ENCODE measurements around the gene POU2F2.

POU2F2 gene

DNA sequence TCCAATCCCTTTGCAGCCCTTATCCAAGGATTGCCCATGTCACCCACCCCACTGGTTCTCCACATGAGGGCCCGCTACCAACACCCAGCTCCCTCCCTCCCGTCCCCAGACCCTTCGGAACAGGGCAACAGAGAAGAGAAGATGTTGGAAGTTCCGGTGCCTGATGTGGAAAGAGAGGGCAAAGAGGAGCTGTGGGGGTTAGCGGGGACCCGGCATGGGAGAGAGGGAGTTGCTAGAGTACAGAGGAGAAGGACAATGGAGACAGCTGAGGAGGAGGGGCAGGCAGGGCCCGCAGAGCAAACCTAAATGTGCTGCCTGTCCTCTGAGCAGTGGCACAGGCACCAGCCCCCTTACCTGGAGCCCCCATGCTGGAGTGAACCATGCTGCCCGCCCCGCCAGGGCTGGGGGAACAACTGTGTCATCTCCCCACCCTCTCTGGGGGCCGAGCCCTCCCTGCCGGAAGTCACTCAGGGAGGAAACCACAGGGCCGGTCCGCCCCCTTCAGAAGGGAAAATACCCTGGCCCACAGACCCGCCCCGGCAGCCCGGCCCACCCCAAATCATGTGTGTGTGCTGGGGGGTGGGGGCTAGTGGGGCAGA lies at the start of gene POU2F2:
Gene POU2F2 (minus strand): TSS at position 417 of the 599 bp plus-strand sequence. CDS start 35 bp downstream, at position 382.
- peak; percentile 34 for DNase-seq

DNA sequence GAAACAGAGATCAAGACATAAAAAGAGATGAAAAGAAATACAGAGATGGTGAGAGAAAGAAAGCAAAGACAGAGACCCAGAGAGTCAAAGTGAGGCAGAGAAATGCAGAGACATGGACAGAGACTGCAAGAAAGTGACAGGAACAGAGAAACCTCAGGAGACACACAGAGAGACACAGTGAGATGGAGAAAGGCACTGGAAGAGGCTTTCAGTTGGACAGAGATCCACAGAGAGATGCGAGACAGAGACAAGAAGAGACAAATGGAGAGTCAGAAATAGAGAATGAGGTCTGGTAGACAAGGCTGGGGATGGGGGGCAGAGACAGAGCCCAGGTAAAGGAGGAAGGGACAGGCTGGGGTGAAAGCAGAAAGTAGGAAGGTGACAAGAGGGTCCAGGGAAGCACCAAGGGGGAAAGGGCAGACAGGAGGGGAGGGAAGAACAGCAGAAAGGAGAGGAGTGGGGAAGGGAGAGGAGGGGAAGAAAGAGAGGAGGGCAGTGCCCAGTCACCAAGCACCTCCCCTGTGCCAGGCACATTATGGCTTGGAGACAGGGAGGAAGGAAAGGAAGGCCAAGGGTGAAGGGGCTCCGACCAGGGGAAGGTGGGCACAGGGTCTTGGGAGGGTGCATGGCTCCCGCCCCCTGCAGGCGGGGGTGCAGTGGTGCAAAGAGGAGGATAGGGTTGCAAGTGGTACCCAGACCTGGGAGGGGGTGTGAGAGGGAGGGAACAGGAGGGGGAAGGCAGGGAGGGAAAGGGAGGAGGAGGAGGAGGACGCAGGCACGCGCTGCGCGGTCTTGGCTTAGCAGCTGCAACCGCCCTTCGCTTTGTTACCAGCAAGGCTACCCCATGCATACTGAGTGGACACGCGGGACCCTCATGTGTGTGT lies 46.8 kb upstream of the POU2F2 start:
- DNase-seq: no peak

DNA sequence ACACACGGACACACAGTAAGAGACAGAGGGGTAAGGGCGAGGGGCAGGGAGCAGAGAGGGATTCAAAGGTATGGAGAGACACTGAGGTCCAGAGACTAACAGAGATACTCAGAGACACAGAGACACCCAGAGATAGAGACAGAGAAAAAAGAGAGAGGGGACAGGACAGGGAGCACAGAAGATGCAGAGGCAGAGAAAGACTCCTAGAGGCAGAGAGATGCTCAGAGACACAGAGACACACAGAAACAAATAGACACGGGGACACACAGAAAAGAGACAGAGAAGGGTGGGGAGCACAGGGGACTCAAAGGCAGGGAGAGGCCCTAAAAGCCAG lies 45.4 kb upstream of the POU2F2 start:
- DNase-seq: no peak

DNA sequence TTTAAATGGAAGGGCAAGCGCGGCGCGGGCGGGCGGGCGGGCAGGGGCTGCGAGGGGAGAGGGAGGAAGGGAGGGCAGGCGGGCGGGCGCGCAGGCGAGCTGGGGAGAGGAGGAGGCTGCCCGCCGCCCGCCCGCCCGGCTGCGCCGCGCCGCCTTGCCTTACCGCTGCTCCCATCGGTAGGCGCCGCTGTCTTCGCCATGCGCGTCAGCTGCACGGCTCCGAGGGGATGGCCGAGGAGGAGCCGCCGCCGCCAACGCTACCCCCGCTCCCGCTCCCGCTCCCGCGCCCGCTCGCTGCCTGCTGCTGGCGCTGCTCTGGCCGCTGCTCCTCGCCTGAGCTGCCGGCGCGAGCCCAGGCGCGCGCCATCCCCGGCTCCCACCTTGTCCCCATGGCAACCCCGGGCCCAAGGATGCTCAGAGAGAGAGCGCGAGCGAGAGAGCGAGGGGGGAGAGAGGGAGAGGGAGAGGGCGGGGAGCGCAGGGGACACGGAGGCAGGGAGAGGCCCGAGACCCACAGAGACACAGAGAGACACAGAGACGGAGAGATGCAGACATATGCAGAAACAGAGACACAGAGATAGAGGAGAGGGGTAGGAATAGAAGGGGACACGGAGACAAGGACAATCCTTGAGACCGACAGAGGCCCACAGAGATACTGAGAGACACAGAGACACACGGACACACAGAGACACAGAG lies 44.9 kb upstream of the POU2F2 start:
- peak; percentile 79 for DNase-seq

DNA sequence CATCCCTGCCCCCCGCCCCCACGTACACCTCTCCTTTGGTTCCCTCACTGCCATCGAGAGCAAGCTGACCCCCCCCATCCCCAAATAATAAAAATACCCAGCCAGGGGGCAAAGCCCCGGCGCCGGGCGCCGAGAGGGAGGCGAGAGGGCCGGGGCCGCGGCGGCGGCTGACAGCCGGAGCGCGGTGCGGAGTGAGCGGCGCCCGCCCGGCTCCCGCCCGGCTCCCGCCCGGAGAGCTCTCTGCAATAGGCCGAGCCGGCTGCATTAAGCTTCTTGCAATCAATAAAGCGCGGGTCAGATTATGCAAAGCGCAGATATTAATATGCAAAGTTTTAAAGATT lies 44.4 kb upstream of the POU2F2 start:
- no peak for DNase-seq

DNA sequence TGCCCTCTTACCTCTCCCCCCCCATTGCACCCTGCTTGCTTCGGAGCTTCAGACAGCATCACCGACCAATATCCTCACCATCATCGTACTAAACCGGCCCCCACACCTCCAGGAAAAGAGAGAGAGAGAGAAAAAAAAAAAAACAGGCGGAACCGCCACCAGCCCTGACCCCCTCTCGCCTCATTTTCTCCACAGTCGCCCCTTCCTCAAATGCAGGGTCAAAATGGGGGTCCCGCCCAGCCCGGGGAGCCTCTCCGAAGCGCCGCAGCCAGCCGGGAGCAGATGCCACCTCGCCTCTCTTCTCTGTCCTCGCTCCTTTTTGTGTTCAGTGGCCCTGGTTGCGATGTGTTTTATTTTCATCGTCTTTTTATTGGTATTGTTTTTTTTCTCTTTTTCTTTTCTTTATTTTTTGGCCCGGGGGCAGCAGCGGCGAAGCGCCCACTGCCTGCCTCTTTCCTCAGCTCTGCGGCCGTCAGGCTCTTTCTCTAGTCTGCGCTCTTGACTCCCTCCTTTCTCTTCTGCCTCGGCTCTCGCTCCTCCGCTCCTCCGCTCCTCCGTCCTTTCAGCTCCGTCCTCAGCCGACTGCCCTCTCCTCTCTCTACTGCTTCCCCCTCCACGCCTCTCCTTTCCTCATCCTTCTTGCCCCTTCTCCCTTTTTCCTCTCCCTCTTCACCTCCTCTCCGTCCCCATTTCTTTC lies 43.9 kb upstream of the POU2F2 start:
- DNase-seq: peak; percentile 13

DNA sequence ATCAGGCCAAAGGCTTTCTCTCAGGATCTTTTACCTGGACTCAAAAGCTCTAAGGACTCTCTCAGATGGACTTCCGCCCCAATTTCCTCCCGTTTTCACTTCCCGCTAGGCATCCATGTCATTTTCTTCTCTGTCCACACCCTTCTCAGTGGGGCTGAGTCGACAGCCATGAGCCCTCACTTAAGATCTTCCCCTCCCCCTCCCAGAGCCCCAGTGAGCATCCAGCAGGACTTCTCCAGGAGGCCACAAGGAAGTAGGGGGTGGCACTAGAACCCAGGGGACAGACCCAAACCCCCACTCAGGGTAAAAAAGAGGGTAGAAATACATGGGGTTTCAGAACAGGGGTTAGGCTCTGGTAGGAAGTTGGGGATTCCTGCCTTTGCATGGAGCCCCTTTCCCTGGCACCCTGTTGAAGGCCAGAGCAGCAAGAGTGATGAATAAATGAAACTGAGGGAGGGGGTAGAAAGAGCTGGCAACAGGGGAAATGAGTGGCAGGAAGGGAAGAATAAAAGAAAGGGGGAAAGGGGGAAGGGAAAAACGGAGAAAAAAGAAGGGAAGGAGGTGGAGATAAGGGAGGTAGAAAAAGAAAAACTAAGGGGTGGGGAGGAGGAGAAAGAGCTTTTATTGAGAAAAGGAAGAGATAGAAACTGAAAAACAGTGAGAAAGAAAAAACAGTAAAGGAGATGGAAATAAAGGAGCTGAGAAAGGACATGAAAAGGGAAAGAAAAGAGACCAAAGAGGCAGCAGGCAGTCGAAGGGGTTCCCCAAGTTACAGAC lies 42.9 kb upstream of the POU2F2 start:
- DNase-seq: no peak

DNA sequence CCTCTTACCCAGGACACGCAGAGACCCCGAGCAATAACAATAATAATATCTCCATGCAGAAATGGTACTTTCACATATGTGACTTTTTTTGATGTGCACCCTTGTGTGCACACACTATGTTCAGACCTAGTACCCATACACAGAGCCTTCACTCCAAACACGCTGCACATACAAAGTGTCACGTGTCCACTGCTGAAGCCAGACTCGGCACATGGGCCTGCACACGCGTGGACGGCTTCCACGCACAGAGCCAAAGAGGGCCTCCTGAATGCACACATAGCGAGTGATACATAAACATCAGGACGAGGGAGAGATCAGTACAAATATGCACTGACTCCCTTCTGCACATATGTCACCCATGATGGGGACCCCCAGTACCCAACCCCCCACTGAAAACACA lies 41.9 kb upstream of the POU2F2 start:
- DNase-seq: no peak

DNA sequence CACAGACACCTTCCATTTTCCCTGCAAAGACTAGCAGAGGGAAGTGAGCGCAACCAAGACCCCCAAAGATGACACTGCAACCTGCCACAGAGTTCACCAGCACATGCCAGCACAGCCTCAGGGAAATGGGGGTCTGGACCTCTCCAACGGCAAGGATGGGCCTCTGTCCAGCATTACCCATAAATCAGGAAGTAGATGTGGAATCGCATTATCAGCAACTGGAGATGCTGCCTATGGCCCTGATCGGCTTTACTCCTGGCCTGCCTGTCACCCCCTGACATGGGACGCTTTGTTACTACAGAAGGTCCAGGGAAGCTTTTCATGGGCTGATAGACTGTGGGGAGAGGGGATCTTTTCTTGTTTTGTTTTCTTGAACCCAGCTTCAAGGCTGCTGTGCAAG lies 41.4 kb upstream of the POU2F2 start:
- DNase-seq: no peak

DNA sequence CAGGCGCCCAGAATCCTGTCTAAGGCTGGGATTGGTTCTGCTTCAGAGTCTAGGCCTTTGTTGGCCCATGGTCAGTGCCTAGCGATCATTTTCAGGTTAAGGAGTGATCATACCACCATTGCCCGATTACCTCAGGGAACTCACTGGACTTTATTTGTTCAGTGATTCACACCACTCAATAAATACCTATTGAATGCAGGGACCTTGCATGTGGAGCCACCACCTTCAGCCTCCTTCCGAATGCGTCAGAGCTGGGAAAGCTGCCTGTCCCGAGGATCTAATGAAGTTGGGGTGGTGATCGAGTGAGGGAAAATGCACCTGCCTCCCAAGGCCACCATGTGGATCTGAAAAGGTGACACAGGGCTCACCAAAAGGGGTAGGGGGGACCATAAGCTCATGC lies 40.0 kb upstream of the POU2F2 start:
- no peak for DNase-seq

DNA sequence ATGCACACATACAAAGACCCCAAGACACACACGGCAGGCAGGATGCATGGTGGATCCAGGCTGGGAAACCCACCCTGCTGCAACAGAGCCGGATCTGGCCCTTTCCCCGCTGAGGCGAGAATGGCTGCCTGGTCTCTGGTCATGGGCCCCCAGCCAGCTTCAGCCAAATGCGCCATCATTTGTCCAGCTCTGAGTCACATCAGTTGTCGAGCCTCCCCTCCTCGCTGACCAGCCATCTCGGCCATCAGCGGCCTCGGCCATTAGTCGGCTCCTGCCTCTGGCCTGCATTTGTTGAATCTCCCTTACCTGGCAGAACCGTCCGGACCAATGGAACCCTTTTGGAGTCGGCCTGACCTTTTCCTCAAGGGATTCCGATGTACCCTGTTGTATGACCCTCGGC lies 38.5 kb upstream of the POU2F2 start:
- no peak for DNase-seq

DNA sequence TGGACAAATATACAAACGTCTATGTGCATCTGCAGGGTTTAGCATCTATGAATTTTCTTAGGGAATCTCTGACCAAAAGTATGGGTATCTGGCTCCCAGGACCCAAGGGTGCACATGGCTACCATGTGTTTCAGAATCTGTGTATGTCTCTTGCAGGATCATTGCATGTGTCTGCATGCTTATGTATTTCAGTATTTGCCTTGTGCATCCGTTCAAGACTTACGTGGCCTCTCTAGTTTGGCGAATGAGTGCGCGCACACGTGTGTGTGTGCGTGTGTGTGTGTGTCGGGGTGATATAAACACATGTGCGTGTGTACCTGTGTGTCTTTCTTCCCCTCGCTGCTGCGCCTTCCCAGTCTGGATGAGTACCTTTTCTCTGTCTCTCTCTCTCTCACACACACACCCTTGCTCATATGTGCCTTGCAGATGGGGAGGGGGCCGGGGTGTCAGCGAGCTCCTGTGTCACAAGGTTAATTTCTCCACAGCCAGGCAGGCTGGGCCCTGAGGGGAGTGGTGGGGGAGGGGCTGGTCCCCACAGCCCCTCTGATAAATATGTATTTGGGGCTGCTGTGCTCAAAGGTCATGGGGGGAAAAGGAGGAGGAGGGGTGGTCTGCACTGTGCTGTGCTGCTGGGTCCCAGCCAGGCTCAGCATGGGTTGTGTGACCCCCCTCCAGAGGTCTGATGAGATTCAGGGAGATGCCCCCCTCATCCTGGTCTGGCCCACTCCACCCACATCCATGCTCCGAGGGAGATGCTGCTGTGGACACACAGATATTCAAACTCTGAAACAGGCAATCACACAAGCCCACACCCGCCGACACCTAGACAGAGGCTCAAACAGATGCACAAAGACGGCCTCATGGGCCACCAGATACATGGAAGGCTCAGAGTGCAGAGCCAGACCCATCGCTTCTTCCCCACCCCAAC lies 37.5 kb upstream of the POU2F2 start:
- no peak for DNase-seq

DNA sequence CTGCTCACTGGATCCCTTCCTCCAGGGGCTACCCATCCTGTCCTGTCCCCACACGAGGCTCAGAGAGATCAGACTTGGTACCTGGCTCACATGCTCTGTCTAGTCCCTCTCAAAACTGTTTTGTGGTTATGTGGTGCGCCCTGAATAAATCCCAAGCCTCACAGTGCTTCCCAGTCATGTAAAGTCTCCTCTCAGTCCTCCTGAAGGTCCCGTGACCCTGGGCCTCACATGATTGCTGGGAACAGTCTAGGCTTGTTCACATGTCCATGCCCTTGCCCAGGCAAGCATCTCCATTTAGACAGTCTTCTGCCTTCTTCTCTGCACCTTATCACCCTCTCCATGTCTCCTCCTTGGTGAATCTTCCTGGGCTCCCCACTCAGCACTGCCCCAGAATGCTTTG lies 36.0 kb upstream of the POU2F2 start:
- DNase-seq: no peak

DNA sequence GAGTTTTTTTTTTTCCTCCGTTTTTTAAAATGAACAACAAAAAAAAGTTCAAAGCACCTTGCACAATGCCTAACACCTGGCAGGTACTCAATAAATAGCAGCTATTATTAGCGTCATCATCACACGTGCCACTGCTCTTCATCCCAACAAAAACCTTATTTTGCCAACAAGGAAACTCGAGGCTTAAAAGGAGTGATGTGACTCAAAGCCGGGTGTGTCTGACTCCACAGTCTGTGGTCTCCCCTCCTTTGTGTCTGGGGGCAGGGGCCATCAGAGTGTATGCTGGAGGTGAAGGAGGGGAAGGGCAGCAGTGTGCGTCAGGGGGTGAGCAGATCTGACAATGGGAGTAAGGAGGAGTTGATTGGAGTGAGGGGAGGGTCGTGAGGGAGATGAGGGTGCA lies 34.1 kb upstream of the POU2F2 start:
- DNase-seq: no peak

DNA sequence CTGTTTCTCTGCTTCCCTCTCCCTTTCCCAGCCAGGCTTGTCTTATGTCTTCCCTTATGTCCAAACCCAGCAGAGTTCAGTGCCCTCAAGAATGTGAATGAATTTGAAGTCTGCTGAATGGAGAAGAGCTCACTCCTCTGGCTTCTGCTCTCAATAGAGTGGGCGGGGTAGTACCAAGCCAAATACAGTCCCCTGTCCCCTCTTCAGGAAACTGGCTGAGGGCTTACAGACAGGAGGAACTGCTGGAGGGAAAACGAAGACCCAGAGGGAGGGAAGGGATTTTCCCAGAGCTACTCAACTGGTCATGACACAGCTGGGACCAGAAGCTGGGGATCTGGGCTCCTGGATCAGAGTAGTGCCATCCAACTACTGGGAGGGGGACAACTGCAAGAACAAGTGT lies 32.9 kb upstream of the POU2F2 start:
- DNase-seq: no peak

DNA sequence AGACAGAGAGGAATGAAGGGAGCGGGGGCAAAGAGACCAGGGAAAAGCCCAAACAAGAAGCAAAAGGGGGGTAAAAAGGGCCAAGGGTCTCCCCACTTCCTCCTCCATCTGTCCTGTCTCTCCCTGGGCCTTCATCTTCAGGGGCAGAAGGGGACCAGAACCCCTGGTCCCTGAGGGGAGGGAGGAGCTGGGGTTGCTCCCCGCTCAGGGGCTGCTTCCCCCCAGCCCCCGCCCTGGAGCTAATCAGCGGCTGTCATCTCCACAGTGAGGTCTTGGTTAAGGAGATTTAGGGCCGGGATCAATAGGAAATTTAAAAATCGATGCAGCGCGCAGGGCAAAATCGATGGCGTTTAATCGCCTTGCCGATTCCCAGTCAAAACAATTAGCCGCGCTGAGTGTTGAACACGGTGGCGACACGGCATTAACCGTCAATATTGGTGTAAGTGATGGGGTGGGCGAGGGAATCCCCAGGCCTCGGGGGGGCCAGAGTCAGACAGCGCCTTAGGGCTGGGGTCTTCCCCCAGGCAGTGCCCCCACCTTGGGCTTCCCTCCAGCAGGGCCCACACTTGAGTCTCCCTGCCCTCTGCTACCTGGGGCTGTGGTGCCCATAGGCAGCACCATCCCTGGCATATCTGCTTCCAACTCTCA lies 29.5 kb upstream of the POU2F2 start:
- no peak for DNase-seq

DNA sequence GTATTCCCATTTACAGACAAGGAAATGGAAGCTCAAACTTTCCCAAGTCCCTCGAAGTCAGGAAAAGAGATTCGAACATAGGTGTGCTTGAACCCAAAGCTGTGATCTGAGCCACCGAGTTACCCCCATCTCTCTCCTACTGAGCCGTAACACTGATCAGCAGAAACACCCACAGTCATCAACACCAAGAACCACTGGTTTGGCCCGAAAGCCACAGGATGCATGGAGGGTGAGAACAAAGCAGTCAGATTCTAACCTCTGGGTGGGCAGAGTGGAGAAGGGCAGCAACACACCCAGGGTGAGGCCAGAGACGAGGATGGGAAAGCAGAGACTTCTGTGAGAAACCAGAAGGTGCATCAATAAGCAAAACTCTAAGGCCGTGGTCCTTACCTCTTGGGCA lies 27.7 kb upstream of the POU2F2 start:
- no peak for DNase-seq

DNA sequence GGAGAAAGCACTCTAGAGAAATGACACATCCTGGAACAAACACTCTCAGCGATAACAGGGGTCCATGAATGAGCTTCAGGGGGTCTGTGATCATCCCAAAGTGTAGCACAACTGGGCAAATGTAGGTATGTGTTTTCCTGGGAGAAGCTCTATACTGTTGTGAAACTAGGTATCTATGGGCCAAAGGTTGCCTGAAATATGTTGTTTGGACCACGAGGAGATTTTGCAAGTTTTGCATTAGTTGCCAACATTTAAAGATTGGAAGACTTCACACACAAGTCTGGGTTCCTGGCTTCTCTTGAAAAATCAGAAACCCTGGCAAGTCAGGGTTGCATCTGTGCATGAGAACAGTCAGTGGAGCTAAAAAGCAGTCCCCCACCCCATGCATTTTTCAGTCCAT lies 26.7 kb upstream of the POU2F2 start:
- DNase-seq: no peak

DNA sequence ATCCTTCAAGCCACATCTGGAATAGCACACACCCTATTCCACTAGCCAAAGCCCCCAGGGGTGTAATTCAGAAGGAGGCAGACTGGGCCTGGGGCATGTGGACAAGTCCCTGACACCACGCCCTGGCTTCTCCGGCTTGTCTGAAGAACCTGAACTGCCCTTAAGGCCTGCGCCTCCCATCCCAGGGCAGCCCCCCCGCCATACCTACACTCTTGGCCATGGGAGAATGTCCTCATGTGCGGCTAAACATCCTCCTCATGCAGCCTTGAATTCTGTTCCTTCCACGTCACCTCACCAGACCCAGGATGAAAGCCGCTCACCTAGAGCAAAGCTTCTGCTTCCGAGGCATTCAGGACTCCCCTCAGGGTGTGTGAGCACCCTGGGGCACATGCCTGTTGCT lies 24.3 kb upstream of the POU2F2 start:
- DNase-seq: no peak

DNA sequence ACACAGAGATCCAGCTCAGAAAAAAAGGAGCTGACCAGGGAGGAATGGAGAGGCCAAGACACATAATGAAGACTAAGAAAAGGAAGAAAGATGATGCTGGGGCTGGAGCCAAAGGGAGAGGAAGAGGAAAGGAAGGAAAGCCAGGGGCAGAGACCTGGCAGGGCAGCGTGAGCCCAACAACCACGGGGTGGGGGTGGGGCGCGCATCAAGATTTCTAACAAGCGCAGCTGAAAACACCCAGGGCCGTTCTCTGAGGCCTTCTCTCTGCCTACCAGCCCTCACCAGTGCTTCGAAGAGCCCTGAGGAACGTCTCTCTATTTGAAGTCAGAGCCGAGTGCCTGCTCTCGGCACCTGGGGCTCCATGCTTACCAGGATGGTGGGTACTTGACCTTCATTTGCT lies 23.6 kb upstream of the POU2F2 start:
- no peak for DNase-seq
